GM18951 (cell line): ENCODE results near the gene KCNK17.

Source experiments
- POLR2A ChIP-seq: IDR thresholded peaks from 4 replicates; pipeline ENCODE4 v1.6.1; 2011; ENCODE audit warnings: mild to moderate bottlenecking; ENCODE audit not compliant: insufficient read length, insufficient read depth; ENCODE audit errors: extremely low read depth
- in situ Hi-C: fragments of 300-500 bp; cut with MboI; formaldehyde crosslinking; loops from one replicate; pipeline ENCODE4 v1.12.0; 2022; ENCODE audit warnings: low sequenced_read_pairs, mixed read lengths, inconsistent platforms; ENCODE audit not compliant: unreplicated experiment

Gene KCNK17

GRCh38 chr6:39282774-39283173, 31.4 kb downstream of the KCNK17 start:
- in situ Hi-C loops = no loop called here
- TF ChIP-seq POLR2A = no peak

DNA sequence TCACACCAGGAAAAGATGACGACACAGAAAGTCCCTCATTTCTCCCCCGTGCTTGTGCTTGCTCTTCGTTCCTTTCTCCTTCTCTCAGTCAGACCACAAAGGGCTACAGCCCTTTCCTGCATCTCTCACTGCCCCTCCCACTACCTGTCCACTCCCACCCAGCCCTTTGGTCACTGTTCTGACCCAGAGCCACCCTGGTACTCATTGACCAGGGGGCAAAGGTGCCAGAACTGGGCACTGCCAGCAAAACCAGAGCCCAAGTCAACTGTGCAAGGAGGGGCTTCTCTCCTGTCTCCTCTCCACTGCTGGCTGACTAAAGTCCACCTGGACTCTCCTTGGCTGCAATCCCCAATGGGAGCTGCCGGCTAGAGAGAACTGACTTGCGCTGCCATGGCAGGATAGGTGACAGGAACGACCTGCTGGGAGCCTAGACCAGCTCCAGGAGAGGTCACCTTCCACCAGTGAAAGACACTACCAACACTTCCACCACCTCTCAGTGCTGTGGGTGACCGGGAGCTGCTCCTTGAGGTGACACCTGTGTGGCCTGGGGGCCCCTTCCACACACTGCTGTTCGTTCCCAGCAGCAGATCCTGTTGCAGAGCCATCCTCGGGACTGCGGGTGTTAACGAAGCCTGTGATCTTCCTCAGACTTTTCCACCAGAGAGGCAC, 32.8 kb downstream of the KCNK17 start:
- in situ Hi-C loops = no loop called here

GRCh38 chr6:39280247-39280731, 33.9 kb downstream of the KCNK17 start:
- TF ChIP-seq POLR2A = no peak
- in situ Hi-C loops = no loop called here

More for the DNA sequence above, 32.8 kb downstream of the KCNK17 start:
- TF ChIP-seq POLR2A = no peak

GRCh38 chr6:39279539-39279938, 34.7 kb downstream of the KCNK17 start:
- in situ Hi-C loops = no loop called here

GRCh38 chr6:39276379-39276995, 37.7 kb downstream of the KCNK17 start:
- TF ChIP-seq POLR2A = no peak
- in situ Hi-C loops = no loop called here

More at GRCh38 chr6:39279539-39279938, 34.7 kb downstream of the KCNK17 start:
- no peak for TF ChIP-seq POLR2A

DNA sequence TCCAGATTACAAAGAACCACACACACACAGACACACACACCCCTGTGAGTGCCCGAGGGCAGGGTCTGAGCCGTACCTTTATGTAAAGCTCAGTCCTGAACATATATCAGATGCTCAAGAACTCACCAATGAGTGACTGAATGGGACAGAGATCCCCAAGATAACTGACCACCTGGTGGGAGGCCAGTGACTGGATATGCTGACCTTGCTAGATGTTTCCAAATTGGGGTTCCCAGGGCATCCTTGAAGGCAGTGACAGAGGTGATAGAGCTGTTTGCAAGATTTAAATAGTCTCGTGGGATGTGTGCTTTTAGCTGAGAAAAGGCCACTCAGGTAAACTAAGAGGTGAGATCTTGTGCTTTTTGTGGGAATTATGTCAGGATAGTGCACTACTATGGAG, 39.3 kb downstream of the KCNK17 start:
- no peak for TF ChIP-seq POLR2A
- in situ Hi-C loops = no loop called here

DNA sequence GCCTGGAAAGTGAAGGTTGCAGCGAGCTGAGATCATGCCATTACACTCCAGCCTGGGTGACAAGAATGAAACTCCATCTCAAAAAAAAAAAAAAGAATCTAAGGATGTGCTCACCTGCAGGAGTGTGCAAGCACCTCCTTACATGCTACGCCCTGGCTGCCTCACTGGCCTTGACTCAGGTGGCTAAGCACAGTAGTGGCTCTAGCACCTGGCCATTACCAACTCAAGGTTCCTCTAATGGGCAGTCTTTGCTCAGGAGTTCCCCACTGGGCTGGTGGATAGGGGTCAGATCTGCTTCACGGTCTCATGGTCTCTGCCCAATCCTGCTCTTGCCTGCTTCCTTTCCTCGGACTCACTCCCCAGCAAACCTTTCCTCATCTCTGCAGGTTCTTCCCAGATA, 39.7 kb downstream of the KCNK17 start:
- TF ChIP-seq POLR2A = no peak
- in situ Hi-C loops = no loop called here

DNA sequence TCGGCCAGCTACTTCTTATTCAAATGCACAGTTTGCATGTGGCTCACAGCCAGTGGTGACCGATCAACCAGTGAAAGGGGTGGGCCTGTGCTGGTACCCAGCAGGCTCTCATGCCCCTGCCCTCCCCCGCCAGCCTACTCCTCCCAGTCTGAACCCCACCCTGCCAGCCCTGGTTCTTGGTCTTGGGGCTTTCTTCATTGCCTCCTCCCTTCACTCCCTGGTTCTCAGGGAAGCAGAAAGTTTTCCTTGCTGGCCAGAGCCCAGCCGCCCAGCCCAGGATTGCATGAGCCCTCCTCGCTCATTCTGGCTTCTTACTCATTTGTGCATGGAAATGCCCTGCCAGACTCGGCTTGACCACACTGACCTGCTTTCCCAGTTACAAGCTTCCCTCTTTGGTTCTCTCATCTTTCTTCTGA, 40.8 kb downstream of the KCNK17 start:
- TF ChIP-seq POLR2A = no peak
- in situ Hi-C loops = no loop called here

- no peak for TF ChIP-seq POLR2A
- in situ Hi-C loops = no loop called here
Measured at GRCh38 chr6:39269961-39270360, 44.3 kb downstream of the KCNK17 start.

GRCh38 chr6:39268721-39269120, 45.5 kb downstream of the KCNK17 start:
- no peak for TF ChIP-seq POLR2A
- in situ Hi-C loops = no loop called here

- TF ChIP-seq POLR2A = no peak
- in situ Hi-C loops = no loop called here
Measured at GRCh38 chr6:39268171-39268570, 46.0 kb downstream of the KCNK17 start.

GRCh38 chr6:39266782-39267355, 47.4 kb downstream of the KCNK17 start:
- in situ Hi-C loops = no loop called here
- TF ChIP-seq POLR2A = no peak

GRCh38 chr6:39266375-39266774, 47.8 kb downstream of the KCNK17 start:
- in situ Hi-C loops = no loop called here
- TF ChIP-seq POLR2A = no peak
